Measurements from ENCODE around the gene HSPA1A.

DNA sequence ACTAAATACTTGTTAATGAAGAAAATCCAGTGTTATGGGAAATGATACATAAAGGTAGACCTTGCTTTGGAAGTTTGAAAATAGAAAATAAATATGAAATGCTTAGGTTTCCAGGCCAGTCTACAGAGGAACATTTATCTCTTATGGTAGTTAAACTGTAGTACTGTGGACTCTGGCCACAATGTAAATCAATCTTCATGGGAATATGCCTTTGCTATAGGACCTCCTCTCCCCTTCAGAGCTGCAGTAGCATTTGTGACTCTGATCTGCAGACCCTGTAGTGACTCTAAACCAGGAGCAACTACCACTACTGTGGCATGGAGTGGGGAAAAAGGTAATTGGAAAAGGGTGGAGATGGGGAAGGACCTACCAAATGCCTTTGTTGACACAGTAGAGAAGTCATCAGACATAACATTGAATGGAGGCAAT is 4.5 kb downstream of the HSPA1A start:
- TF ChIP-seq, protein P1, sequence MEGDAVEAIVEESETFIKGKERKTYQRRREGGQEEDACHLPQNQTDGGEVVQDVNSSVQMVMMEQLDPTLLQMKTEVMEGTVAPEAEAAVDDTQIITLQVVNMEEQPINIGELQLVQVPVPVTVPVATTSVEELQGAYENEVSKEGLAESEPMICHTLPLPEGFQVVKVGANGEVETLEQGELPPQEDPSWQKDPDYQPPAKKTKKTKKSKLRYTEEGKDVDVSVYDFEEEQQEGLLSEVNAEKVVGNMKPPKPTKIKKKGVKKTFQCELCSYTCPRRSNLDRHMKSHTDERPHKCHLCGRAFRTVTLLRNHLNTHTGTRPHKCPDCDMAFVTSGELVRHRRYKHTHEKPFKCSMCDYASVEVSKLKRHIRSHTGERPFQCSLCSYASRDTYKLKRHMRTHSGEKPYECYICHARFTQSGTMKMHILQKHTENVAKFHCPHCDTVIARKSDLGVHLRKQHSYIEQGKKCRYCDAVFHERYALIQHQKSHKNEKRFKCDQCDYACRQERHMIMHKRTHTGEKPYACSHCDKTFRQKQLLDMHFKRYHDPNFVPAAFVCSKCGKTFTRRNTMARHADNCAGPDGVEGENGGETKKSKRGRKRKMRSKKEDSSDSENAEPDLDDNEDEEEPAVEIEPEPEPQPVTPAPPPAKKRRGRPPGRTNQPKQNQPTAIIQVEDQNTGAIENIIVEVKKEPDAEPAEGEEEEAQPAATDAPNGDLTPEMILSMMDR (IDR thresholded peaks at IDR 0.05; ENCODE audit: low read depth, low read length, poor library complexity, severe bottlenecking), result no peak
- no peak for TF ChIP-seq EZH2phosphoT487 (IDR thresholded peaks at IDR 0.05; ENCODE audit: borderline replicate concordance, low read length)

All from DOHH2 (cell line).